ENCODE data around the gene SLC22A17. TPM values are rescaled to one million over a fixed set of nuclear protein-coding genes. Genes with fewer than 3 reads are reported as not detected.
A peak's percentile ranks its signal among the peaks of the same experiment; 100 is the strongest.

The SLC22A17 gene
- total and polyA plus RNA-seq, 2 of the 13 experiments (the other 11 are each of a cell fraction or from before 2014, with no cell fraction given), result 0.95 to 1.1 TPM

DNA sequence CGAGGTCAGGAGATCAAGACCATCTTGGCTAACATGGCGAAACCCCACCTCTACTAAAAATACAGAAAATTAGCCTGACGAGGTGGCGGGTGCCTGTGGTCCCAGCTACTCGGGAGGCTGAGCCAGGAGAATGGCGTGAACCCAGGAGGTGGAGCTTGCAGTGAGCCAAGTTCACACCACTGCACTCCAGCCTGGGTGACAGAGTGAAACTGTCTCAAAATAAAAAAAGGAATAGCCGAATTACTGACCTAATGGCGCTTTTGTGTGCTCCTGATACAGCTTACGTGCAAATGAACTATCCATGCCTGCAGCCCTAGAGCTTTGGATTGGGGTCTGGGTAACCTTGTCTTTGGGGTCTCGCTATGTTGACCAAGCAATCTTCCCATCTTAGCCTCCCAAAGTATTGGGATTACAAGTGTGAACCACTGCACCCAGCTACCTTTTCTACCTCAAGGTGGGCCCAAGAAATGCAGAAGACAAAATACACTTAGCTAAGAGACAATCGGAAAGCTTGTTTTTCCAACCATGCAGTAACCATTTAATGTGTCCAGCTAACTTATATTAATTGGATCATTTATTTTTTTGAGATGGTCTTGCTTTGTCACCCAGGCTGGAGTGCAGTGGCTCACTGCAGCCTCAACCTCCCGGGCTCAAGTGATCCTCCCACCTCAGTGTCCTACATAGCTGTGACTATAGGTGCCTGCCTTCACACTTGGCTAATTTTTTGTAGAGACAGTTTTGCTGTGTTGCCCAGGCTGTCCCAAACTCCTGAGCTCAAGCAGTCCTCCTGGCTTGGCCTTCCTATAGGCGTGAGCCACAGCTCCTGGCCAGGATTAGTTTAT is 26.0 kb downstream of the SLC22A17 start (continued):
- TF ChIP-seq SNAPC4 (CRISPR knock-in tag; IDR thresholded peaks at IDR 0.05), result no peak
- no peak for TF ChIP-seq ZNF546 (CRISPR knock-in tag; conservative IDR thresholded peaks at IDR 0.05)
- TF ChIP-seq KDM3A (CRISPR knock-in tag; IDR thresholded peaks at IDR 0.05; ENCODE audit: low read depth), result no peak
- TF ChIP-seq NFATC3 (CRISPR knock-in tag; IDR thresholded peaks at IDR 0.05), result no peak
- no peak for TF ChIP-seq ATAD3A (CRISPR knock-in tag; IDR thresholded peaks at IDR 0.05)
- TF ChIP-seq ZNF142 (CRISPR knock-in tag; IDR thresholded peaks at IDR 0.05), result 0 out of 2 replicates have a peak, but pooled peaks have one; percentile 5
- no peak for TF ChIP-seq U2AF1 (optimal IDR thresholded peaks at IDR 0.05; ENCODE audit: low read depth, low read length)
- TF ChIP-seq ZNF343 (CRISPR knock-in tag; IDR thresholded peaks at IDR 0.05), result no peak
- TF ChIP-seq ZNF660 (CRISPR knock-in tag; IDR thresholded peaks at IDR 0.05; ENCODE audit: borderline replicate concordance, low read depth), result no peak
- TF ChIP-seq HCFC1 (IDR thresholded peaks at IDR 0.05; ENCODE audit: low read depth, low read length), result no peak
- TF ChIP-seq, protein P1, sequence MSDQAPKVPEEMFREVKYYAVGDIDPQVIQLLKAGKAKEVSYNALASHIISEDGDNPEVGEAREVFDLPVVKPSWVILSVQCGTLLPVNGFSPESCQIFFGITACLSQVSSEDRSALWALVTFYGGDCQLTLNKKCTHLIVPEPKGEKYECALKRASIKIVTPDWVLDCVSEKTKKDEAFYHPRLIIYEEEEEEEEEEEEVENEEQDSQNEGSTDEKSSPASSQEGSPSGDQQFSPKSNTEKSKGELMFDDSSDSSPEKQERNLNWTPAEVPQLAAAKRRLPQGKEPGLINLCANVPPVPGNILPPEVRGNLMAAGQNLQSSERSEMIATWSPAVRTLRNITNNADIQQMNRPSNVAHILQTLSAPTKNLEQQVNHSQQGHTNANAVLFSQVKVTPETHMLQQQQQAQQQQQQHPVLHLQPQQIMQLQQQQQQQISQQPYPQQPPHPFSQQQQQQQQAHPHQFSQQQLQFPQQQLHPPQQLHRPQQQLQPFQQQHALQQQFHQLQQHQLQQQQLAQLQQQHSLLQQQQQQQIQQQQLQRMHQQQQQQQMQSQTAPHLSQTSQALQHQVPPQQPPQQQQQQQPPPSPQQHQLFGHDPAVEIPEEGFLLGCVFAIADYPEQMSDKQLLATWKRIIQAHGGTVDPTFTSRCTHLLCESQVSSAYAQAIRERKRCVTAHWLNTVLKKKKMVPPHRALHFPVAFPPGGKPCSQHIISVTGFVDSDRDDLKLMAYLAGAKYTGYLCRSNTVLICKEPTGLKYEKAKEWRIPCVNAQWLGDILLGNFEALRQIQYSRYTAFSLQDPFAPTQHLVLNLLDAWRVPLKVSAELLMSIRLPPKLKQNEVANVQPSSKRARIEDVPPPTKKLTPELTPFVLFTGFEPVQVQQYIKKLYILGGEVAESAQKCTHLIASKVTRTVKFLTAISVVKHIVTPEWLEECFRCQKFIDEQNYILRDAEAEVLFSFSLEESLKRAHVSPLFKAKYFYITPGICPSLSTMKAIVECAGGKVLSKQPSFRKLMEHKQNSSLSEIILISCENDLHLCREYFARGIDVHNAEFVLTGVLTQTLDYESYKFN (CRISPR knock-in tag; conservative IDR thresholded peaks at IDR 0.05), result no peak
- no peak for TF ChIP-seq SIX4 (CRISPR knock-in tag; IDR thresholded peaks at IDR 0.05)
- TF ChIP-seq PAWR (CRISPR knock-in tag; IDR thresholded peaks at IDR 0.05; ENCODE audit: borderline replicate concordance), result no peak
- no peak for TF ChIP-seq PCBP1 (IDR thresholded peaks at IDR 0.05; ENCODE audit: borderline replicate concordance, low read depth, low read length)
